Measurements from ENCODE around the gene MAGEA4.
A peak's percentile ranks its signal among the peaks of the same experiment; 100 is the strongest.
"Not testable (repeated sequence)": the region's sequence is repeated elsewhere in the genome, so short reads cannot be mapped to it uniquely, and the experiment has no call there.

The MAGEA4 gene

DNA sequence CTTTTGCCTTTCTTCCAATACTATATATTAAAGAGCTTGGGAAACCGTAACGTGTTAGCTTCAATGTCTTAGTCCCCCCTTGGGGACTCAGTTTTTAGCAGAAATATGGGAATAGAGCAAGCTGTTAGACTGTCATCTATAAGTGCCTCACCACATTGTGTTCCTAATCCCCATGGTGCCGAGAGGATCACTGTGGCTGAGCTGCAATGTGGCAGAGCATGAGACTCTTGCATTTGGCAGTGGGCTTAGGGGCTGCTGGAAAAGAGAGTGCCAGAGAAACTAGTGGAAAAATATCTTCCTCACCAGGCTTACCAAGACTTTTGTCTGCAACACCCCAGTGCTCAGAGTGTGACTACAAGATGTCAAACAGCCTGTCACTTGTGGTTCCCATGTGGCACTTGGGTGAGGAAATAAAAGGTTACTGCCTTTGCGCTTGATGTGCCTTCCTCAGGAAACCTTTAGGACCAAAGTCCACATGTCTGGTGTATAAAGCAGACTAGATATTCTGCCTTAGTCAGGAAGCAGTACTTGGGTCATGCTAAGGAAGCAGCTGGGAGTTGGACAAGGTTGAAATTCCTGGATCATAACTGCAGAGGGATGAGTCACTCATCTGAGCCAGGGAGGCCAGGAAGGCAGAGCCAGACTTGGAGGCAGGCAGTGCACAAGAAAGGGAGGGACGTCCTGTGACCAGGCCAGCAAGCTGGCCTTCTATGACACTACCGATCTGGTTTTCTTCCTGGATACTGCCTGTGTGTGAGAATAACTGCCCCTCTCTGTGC lies 9.7 kb upstream of the MAGEA4 start:
- Histone ChIP-seq H3K27me3 (replicated peaks) (no peaks in the 10 kb centered on the region), H3K4me3 (ENCODE audit: low read depth, low read length) (no peak overlapping the region), H3K27ac (peak overlapping the region; percentile 64), H3K36me3 (replicated peaks) (no peaks in the 10 kb centered on the region)
- in situ Hi-C loops (cut with HindIII; ENCODE audit: low pct_ligation_motif_present, low sequenced_read_pairs): no loop called here
- TF ChIP-seq, protein P1, sequence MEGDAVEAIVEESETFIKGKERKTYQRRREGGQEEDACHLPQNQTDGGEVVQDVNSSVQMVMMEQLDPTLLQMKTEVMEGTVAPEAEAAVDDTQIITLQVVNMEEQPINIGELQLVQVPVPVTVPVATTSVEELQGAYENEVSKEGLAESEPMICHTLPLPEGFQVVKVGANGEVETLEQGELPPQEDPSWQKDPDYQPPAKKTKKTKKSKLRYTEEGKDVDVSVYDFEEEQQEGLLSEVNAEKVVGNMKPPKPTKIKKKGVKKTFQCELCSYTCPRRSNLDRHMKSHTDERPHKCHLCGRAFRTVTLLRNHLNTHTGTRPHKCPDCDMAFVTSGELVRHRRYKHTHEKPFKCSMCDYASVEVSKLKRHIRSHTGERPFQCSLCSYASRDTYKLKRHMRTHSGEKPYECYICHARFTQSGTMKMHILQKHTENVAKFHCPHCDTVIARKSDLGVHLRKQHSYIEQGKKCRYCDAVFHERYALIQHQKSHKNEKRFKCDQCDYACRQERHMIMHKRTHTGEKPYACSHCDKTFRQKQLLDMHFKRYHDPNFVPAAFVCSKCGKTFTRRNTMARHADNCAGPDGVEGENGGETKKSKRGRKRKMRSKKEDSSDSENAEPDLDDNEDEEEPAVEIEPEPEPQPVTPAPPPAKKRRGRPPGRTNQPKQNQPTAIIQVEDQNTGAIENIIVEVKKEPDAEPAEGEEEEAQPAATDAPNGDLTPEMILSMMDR (IDR thresholded peaks at IDR 0.05; ENCODE audit: low read depth, low read length, missing control alignments): no peak
- peak; percentile 85 for DNase-seq

DNA sequence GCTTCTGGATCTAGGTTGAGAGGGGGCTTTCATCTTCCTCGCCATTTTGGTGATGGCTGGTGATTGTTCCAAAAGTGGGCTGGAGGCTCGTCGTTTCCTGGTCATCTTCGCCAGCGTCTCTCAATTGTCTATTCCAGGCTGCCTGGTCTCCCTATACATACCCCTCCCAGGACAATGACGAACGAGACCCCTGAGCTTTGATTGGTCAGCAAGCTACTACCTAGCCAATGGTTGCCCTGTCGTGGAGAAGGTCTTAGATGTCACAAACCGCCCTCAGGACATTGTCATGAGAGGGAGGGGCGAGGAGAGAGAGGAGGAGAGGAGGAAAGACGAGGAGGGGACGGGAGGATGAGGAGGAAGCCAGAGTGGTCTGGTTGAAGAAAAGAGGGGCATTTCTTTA lies 7.7 kb upstream of the MAGEA4 start:
- no peak overlapping the region for H3K27ac ChIP-seq
- TF ChIP-seq, protein P1 (IDR thresholded peaks at IDR 0.05; ENCODE audit: low read depth, low read length, missing control alignments): no peak
- H3K4me3 ChIP-seq (ENCODE audit: low read depth, low read length): no peak overlapping the region
- DNase-seq: no peak
- in situ Hi-C loops (cut with HindIII; ENCODE audit: low pct_ligation_motif_present, low sequenced_read_pairs): no loop called here
- H3K27me3 ChIP-seq (replicated peaks): no peaks in the 10 kb centered on the region
- H3K36me3 ChIP-seq (replicated peaks): no peaks in the 10 kb centered on the region

DNA sequence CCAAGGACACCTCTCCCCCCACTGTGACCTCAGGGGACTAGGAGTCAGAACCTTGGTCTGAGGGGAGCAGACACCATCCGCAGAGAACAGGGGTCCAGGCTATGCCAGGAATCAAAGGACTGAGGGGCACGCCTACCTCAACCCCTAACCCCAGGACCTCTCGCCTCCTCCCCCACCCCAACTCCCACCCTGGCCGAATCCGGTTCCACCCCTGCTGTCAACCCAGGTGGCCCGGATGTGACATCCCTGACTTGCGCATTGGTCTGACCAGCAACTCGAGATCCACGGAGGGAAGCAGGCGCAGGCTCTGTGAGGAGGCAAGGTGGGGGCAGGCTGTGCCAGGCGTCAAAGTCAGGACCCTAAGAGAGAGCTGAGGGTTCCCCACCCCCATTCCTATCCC lies 468 bp upstream of the MAGEA4 start:
- in situ Hi-C loops (cut with HindIII; ENCODE audit: low pct_ligation_motif_present, low sequenced_read_pairs): no loop called here
- H3K36me3 ChIP-seq (replicated peaks): no peaks in the 10 kb centered on the region
- no peak overlapping the region for H3K4me3 ChIP-seq (ENCODE audit: low read depth, low read length)
- no peak overlapping the region for H3K27ac ChIP-seq
- DNase-seq: no peak
- H3K27me3 ChIP-seq (replicated peaks): no peaks in the 10 kb centered on the region
- TF ChIP-seq, protein P1 (IDR thresholded peaks at IDR 0.05; ENCODE audit: low read depth, low read length, missing control alignments): no peak

DNA sequence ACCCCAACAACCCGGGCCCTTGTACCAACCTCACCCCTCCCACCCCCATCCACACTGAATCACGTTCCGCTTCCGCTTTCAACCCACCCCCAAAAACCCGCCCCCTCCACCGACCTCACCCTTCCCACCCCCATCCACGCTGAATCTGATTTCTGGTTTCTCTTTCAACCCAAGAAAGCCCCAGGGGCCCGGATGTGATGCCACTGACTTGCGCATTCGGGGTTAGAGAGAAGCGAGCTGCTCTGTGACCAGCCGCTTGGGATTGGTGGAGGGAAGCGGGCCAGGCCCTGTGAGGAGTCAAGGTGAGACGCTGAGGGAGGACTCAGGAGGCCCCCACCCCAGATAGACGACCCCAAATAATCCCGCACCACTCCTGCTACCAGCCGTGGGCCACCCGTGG lies 6.0 kb downstream of the MAGEA4 start:
- in situ Hi-C loops (cut with HindIII; ENCODE audit: low pct_ligation_motif_present, low sequenced_read_pairs); H3K27me3 ChIP-seq (replicated peaks); H3K4me3 ChIP-seq (ENCODE audit: low read depth, low read length); H3K36me3 ChIP-seq (replicated peaks); DNase-seq; H3K27ac ChIP-seq: not testable (repeated sequence)

DNA sequence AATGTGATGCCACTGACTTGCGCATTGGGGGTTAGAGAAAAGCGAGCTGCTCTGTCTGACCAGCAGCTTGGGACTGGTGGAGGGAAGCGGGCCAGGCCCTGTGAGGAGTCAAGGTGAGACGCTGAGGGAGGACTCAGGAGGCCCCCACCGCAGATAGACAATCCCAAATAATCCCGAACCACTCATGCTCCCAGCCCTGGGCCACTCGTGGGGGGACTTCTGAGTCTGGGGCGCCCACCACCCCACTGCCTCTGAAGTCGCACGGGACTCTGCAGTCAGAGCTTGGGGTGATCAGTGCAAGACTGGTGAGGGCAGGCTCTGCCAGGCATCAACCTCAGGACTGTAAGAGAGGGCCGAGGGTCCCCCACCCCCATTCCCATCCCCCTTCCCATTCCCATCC lies 6.9 kb downstream of the MAGEA4 start:
- Histone ChIP-seq H3K27ac (no peak overlapping the region), H3K36me3 (replicated peaks) (no peaks in the 10 kb centered on the region), H3K27me3 (replicated peaks) (no peaks in the 10 kb centered on the region), H3K4me3 (ENCODE audit: low read depth, low read length) (no peak overlapping the region)
- DNase-seq: no peak
- in situ Hi-C loops (cut with HindIII; ENCODE audit: low pct_ligation_motif_present, low sequenced_read_pairs): no loop called here
- TF ChIP-seq, protein P1 (IDR thresholded peaks at IDR 0.05; ENCODE audit: low read depth, low read length, missing control alignments): no peak

DNA sequence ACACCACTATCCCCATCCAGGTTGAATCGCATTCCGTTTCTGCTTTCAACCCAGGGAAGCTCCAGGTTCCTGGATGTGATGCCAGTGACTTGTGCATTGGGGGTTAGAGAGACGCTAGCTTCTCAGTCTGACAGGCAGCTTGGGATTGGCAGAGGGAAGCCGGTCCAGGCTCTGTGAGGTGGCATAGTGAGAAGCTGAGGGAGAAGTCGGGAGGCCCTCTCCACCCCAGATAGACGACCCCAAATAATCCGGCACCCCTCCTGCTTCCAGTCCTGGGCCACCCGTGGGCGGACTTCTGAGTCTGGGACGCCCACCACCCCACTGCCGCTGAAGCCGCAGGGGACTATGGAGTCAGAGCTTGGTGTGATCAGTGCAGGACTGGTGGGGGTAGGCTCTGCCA lies 7.4 kb downstream of the MAGEA4 start:
- in situ Hi-C loops (cut with HindIII; ENCODE audit: low pct_ligation_motif_present, low sequenced_read_pairs): no loop called here
- TF ChIP-seq, protein P1 (IDR thresholded peaks at IDR 0.05; ENCODE audit: low read depth, low read length, missing control alignments): no peak
- no peaks in the 10 kb centered on the region for H3K27me3 ChIP-seq (replicated peaks)
- H3K4me3 ChIP-seq (ENCODE audit: low read depth, low read length): no peak overlapping the region
- no peak overlapping the region for H3K27ac ChIP-seq
- no peaks in the 10 kb centered on the region for H3K36me3 ChIP-seq (replicated peaks)
- DNase-seq: no peak
